ENCODE data around the gene CLSTN3.

The CLSTN3 gene

GRCh38 chr12:7121324-7121723 lies 8.8 kb upstream of the CLSTN3 start:
- no peak overlapping the region for H3K9ac ChIP-seq (ENCODE audit: low read length)
- no peaks in the 10 kb centered on the region for H3K9me2 ChIP-seq (replicated peaks; ENCODE audit: insufficient read depth, low read length)
- H3K4me2 ChIP-seq (ENCODE audit: low read depth, low read length) = no peak overlapping the region
- no peaks in the 10 kb centered on the region for H3K27me3 ChIP-seq (replicated peaks; ENCODE audit: insufficient read depth, low read length)
- H3K9me3 ChIP-seq (replicated peaks; ENCODE audit: insufficient read depth, low read length) = no peaks in the 10 kb centered on the region
- H3K36me3 ChIP-seq (replicated peaks; ENCODE audit: insufficient read depth, low read length) = no peaks in the 10 kb centered on the region
- no peak overlapping the region for H2AFZ ChIP-seq (ENCODE audit: low read length)
- H4K20me1 ChIP-seq (ENCODE audit: insufficient read depth, low read length) = no peaks in the 10 kb centered on the region
- DNase-seq = no peak
- no peaks in the 10 kb centered on the region for H3K79me2 ChIP-seq (ENCODE audit: low read length)
- no peaks in the 10 kb centered on the region for H3K4me1 ChIP-seq (ENCODE audit: low read length)
- no peak overlapping the region for H3K27ac ChIP-seq (ENCODE audit: low read length)
- no peak overlapping the region for H3K4me3 ChIP-seq (ENCODE audit: low read length)
- no peaks in the 10 kb centered on the region for H3F3A ChIP-seq (ENCODE audit: insufficient read depth, low read length)
- TF ChIP-seq CTCF (IDR thresholded peaks at IDR 0.05; ENCODE audit: low read length) = no peak
- no peak for TF ChIP-seq EZH2 (optimal IDR thresholded peaks at IDR 0.05; ENCODE audit: low read depth, low read length)
- TF ChIP-seq EZH2phosphoT487 (IDR thresholded peaks at IDR 0.05; ENCODE audit: low read length) = no peak

GRCh38 chr12:7122811-7123769 lies 7.1 kb upstream of the CLSTN3 start:
- no peaks in the 10 kb centered on the region for H3K9me3 ChIP-seq (replicated peaks; ENCODE audit: insufficient read depth, low read length)
- no peak overlapping the region for H3K4me2 ChIP-seq (ENCODE audit: low read depth, low read length)
- no peak for DNase-seq
- H3K9me2 ChIP-seq (replicated peaks; ENCODE audit: insufficient read depth, low read length) = no peaks in the 10 kb centered on the region
- H3K4me1 ChIP-seq (ENCODE audit: low read length) = no peaks in the 10 kb centered on the region
- H2AFZ ChIP-seq (ENCODE audit: low read length) = no peak overlapping the region
- H3F3A ChIP-seq (ENCODE audit: insufficient read depth, low read length) = no peaks in the 10 kb centered on the region
- H3K79me2 ChIP-seq (ENCODE audit: low read length) = no peaks in the 10 kb centered on the region
- H3K27ac ChIP-seq (ENCODE audit: low read length) = no peak overlapping the region
- no peaks in the 10 kb centered on the region for H3K27me3 ChIP-seq (replicated peaks; ENCODE audit: insufficient read depth, low read length)
- H3K4me3 ChIP-seq (ENCODE audit: low read length) = no peak overlapping the region
- TF ChIP-seq EZH2phosphoT487 (IDR thresholded peaks at IDR 0.05; ENCODE audit: low read length) (no peak), EZH2 (optimal IDR thresholded peaks at IDR 0.05; ENCODE audit: low read depth, low read length) (no peak), CTCF (IDR thresholded peaks at IDR 0.05; ENCODE audit: low read length) (no peak)
- no peaks in the 10 kb centered on the region for H4K20me1 ChIP-seq (ENCODE audit: insufficient read depth, low read length)
- no peak overlapping the region for H3K9ac ChIP-seq (ENCODE audit: low read length)
- H3K36me3 ChIP-seq (replicated peaks; ENCODE audit: insufficient read depth, low read length) = no peaks in the 10 kb centered on the region

- TF ChIP-seq EZH2phosphoT487 (IDR thresholded peaks at IDR 0.05; ENCODE audit: low read length) = no peak
- no peak for TF ChIP-seq CTCF (IDR thresholded peaks at IDR 0.05; ENCODE audit: low read length)
- no peak for TF ChIP-seq EZH2 (optimal IDR thresholded peaks at IDR 0.05; ENCODE audit: low read depth, low read length)
- H3K27me3 ChIP-seq (replicated peaks; ENCODE audit: insufficient read depth, low read length) = no peaks in the 10 kb centered on the region
These were observed 6.2 kb upstream of the CLSTN3 start for GRCh38 chr12:7123806-7124522.

More at GRCh38 chr12:7123806-7124522, 6.2 kb upstream of the CLSTN3 start:
- Histone ChIP-seq H2AFZ (ENCODE audit: low read length) (no peak overlapping the region), H3K36me3 (replicated peaks; ENCODE audit: insufficient read depth, low read length) (no peaks in the 10 kb centered on the region), H3K4me1 (ENCODE audit: low read length) (no peaks in the 10 kb centered on the region), H4K20me1 (ENCODE audit: insufficient read depth, low read length) (no peaks in the 10 kb centered on the region), H3K27ac (ENCODE audit: low read length) (no peak overlapping the region), H3K4me3 (ENCODE audit: low read length) (no peak overlapping the region), H3K9me3 (replicated peaks; ENCODE audit: insufficient read depth, low read length) (no peaks in the 10 kb centered on the region), H3K9me2 (replicated peaks; ENCODE audit: insufficient read depth, low read length) (no peaks in the 10 kb centered on the region), H3K4me2 (ENCODE audit: low read depth, low read length) (no peak overlapping the region), H3F3A (ENCODE audit: insufficient read depth, low read length) (no peaks in the 10 kb centered on the region), H3K9ac (ENCODE audit: low read length) (no peak overlapping the region), H3K79me2 (ENCODE audit: low read length) (no peaks in the 10 kb centered on the region)
- no peak for DNase-seq
